ENCODE data around the gene TMEM81. TPM values are rescaled to one million over a fixed set of nuclear protein-coding genes. Genes with fewer than 3 reads are reported as not detected.

Gene TMEM81
- total and polyA plus RNA-seq, 7 donors, result 0.92 to 3.6 (median 2.2) TPM; not detected in 1

- Histone ChIP-seq H3K9me3 (no peaks in the 10 kb centered on the region), H3K4me1 (no peaks in the 10 kb centered on the region), H3K4me3 (no peak overlapping the region), H3K27me3 (no peaks in the 10 kb centered on the region), H3K27ac (no peak overlapping the region), H3K36me3 (peaks cover 0 to 47% (median 5%) of the 10 kb centered on the region in 4 donors)
- intact Hi-C loops (cut with DNase I), result no loop called here
- TF ChIP-seq POLR2A (IDR thresholded peaks at IDR 0.05) (no peak), POLR2AphosphoS5 (IDR thresholded peaks at IDR 0.05) (no peak), EP300 (IDR thresholded peaks at IDR 0.05) (no peak)
- TF ChIP-seq, protein P1, sequence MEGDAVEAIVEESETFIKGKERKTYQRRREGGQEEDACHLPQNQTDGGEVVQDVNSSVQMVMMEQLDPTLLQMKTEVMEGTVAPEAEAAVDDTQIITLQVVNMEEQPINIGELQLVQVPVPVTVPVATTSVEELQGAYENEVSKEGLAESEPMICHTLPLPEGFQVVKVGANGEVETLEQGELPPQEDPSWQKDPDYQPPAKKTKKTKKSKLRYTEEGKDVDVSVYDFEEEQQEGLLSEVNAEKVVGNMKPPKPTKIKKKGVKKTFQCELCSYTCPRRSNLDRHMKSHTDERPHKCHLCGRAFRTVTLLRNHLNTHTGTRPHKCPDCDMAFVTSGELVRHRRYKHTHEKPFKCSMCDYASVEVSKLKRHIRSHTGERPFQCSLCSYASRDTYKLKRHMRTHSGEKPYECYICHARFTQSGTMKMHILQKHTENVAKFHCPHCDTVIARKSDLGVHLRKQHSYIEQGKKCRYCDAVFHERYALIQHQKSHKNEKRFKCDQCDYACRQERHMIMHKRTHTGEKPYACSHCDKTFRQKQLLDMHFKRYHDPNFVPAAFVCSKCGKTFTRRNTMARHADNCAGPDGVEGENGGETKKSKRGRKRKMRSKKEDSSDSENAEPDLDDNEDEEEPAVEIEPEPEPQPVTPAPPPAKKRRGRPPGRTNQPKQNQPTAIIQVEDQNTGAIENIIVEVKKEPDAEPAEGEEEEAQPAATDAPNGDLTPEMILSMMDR (IDR thresholded peaks at IDR 0.05), result no peak
- DNase-seq, result no peak
- 94 to 96% methylated on average over 4 of the region's 4 CpGs for WGBS, 2 donors
These were observed 1.8 kb downstream of the TMEM81 start for GRCh38 chr1:205082431-205082830.

DNA sequence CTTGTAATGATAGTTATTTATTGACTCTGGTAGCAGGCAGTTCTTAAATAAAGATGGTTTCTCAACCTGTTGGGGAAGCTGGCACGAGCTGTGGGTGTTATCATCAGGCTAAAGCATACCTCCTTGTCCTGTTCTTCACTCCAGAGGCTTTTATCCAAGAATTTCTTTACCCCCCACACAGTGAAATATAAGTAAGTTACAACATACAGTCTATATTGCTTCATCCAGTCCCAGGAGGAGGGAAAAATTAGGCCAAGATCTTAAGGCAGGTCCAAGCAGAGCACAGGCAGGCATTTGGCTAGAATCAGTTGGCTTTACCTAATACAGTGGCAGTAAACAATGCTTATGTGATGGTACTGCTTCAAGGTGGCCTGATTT lies 6.3 kb downstream of the TMEM81 start:
- DNase-seq, result no peak
- intact Hi-C loops (cut with DNase I), result no loop called here
- no peaks in the 10 kb centered on the region for H3K27me3 ChIP-seq
- H3K27ac ChIP-seq, result no peak overlapping the region
- TF ChIP-seq, protein P1 (IDR thresholded peaks at IDR 0.05), result no peak
- H3K36me3 ChIP-seq, result peaks cover 0 to 5% (median 0%) of the 10 kb centered on the region in 4 donors
- no peak overlapping the region for H3K4me3 ChIP-seq
- no peaks in the 10 kb centered on the region for H3K4me1 ChIP-seq
- H3K9me3 ChIP-seq, result no peaks in the 10 kb centered on the region
- 81 to 82% methylated on average over 1 of the region's 1 CpG for WGBS, 2 donors

GRCh38 chr1:205077158-205077933 lies 6.9 kb downstream of the TMEM81 start:
- Histone ChIP-seq H3K9me3 (no peaks in the 10 kb centered on the region), H3K36me3 (no peaks in the 10 kb centered on the region), H3K4me1 (no peaks in the 10 kb centered on the region), H3K27ac (no peak overlapping the region), H3K4me3 (no peak overlapping the region), H3K27me3 (no peaks in the 10 kb centered on the region)
- no peak for DNase-seq
- WGBS, 2 donors, result 94% methylated on average over 7 of the region's 7 CpGs
- TF ChIP-seq POLR2A (IDR thresholded peaks at IDR 0.05), result no peak
- TF ChIP-seq POLR2AphosphoS5 (IDR thresholded peaks at IDR 0.05), result no peak
- no peak for TF ChIP-seq EP300 (IDR thresholded peaks at IDR 0.05)
- TF ChIP-seq, protein P1 (IDR thresholded peaks at IDR 0.05), result no peak
- intact Hi-C loops (cut with DNase I), result no loop called here

GRCh38 chr1:205076245-205076761 lies 8.0 kb downstream of the TMEM81 start:
- no peak for TF ChIP-seq POLR2A (IDR thresholded peaks at IDR 0.05)
- TF ChIP-seq POLR2AphosphoS5 (IDR thresholded peaks at IDR 0.05), result no peak
- TF ChIP-seq, protein P1 (IDR thresholded peaks at IDR 0.05), result no peak
- no peak for TF ChIP-seq EP300 (IDR thresholded peaks at IDR 0.05)
- Histone ChIP-seq H3K36me3 (no peaks in the 10 kb centered on the region), H3K4me1 (no peaks in the 10 kb centered on the region), H3K27me3 (no peaks in the 10 kb centered on the region), H3K9me3 (no peaks in the 10 kb centered on the region), H3K27ac (no peak overlapping the region), H3K4me3 (no peak overlapping the region)
- intact Hi-C loops (cut with DNase I), result no loop called here
- WGBS, 2 donors, result 84% methylated on average over 4 of the region's 4 CpGs
- DNase-seq, result no peak

All from sigmoid colon (tissue), 7 donors.